K562 (cell line): ENCODE results near the gene PTTG1IP.

Source experiments
- MTA3 ChIP-seq: fragments of 450-650 bp; formaldehyde crosslinking; IDR thresholded peaks from 2 replicates; pipeline ENCODE4 v1.6.1; 2017; ENCODE audit warnings: mild to moderate bottlenecking, borderline replicate concordance
- PHB2 ChIP-seq: fragments of 450-650 bp; IDR thresholded peaks from 2 replicates; pipeline ENCODE4 v1.6.1; 2017; ENCODE audit warnings: low read depth

DNA sequence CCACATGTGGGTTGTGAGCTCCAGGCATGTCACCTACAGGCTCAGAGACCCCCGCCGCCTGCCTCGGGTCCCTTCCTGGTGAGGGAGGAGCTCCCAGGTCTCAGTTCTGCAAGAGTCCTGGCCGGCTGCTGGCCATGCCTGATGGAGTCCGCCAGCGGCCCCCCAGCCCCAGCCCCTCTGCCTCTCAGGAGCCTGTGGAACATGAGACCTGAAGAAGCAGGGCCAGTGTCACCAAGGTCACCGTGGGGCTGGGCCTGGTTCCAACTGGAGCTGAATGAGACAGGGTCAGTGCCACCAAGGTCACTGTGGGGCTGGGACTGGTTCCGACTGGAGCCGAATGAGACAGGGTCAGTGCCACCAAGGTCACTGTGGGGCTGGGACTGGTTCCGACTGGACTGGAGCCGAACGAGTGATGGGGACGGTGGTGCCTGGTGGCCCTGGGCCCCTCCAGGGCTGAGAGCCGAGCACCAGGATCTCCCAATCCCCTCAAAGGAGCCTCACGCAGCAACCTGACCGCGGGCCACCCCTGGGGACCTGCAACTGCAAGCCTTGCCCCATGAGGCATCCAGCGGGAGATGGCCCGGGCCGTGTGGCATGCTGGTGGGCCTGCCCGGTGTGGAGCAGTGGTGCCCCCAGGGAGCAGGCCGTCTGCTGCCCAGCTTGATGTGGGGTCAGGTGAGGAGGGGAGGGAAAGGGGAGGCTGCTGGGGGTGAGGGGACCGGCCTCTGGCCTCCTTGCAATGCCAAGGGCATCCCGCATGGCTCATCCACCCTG lies 14.5 kb upstream of the PTTG1IP start:
- TF ChIP-seq PHB2 (no peak), MTA3 (no peak)
